ENCODE data around the gene MAP3K13.

The MAP3K13 gene

GRCh38 chr3:185430375-185430774, 67.4 kb downstream of the MAP3K13 start:
- DNase-seq (ENCODE audit: low spot score) = no peak
- no CpG with 5 or more reads among the region's 4 CpGs for WGBS, 2 donors (ENCODE audit: extremely low coverage in 2 of 2, insufficient read length in 2 of 2, insufficient replicate concordance in 1 of 2)

GRCh38 chr3:185439745-185440466, 77.0 kb downstream of the MAP3K13 start:
- Histone ChIP-seq H4K8ac (ENCODE audit: low read depth, low read length) (no peak overlapping the region), H2BK15ac (ENCODE audit: low read length) (no peak overlapping the region), H3K14ac (ENCODE audit: low read length) (no peak overlapping the region), H2BK12ac (ENCODE audit: low read length) (no peak overlapping the region), H4K91ac (ENCODE audit: low read depth, low read length, poor library complexity) (no peak overlapping the region), H2BK120ac (ENCODE audit: low read depth, low read length) (no peak overlapping the region), H3K36me3 (replicated peaks in 1 of 2; ENCODE audit: control insufficient read depth in 2 of 2, insufficient read depth in 2 of 2, low read length in 2 of 2) (peaks cover 0 to 2% of the 10 kb centered on the region in 2 donors), H3K9me3 (replicated peaks in 1 of 2; ENCODE audit: control insufficient read depth in 2 of 2, insufficient read depth in 1 of 2, low read depth in 1 of 2, low read length in 2 of 2) (no peaks in the 10 kb centered on the region), H2AFZ (ENCODE audit: low read length) (no peak overlapping the region), H3K9ac (ENCODE audit: low read depth, low read length, poor library complexity) (no peak overlapping the region), H3K27ac (replicated peaks; ENCODE audit: low read length) (no peak overlapping the region), H2AK5ac (ENCODE audit: low read depth, low read length) (no peak overlapping the region), H3K79me1 (ENCODE audit: low read depth, low read length) (no peaks in the 10 kb centered on the region), H3K23ac (ENCODE audit: low read depth, low read length, poor library complexity) (no peak overlapping the region), H3K4ac (ENCODE audit: low read length) (no peak overlapping the region), H3K18ac (ENCODE audit: low read length) (no peak overlapping the region), H3K4me1 (ENCODE audit: control insufficient read depth in 2 of 2, insufficient read depth in 1 of 2, low read depth in 1 of 2, low read length in 2 of 2) (no peaks in the 10 kb centered on the region), H2BK5ac (ENCODE audit: low read length) (no peak overlapping the region), H3K27me3 (ENCODE audit: control insufficient read depth in 3 of 3, insufficient read depth in 3 of 3, low read depth in 1 of 3, low read length in 3 of 3) (no peaks in the 10 kb centered on the region), H3K4me2 (ENCODE audit: insufficient read depth, low read length, poor library complexity, severe bottlenecking) (no peak overlapping the region), H3K4me3 (ENCODE audit: low read length in 2 of 2) (no peak overlapping the region)
- no peak for DNase-seq (ENCODE audit: low spot score)
- no CpG with 5 or more reads among the region's 7 CpGs for WGBS, 2 donors (ENCODE audit: extremely low coverage in 2 of 2, insufficient read length in 2 of 2, insufficient replicate concordance in 1 of 2)

More at GRCh38 chr3:185430375-185430774, 67.4 kb downstream of the MAP3K13 start:
- H2BK5ac ChIP-seq (ENCODE audit: low read length) = no peak overlapping the region
- no peak overlapping the region for H3K4me2 ChIP-seq (ENCODE audit: insufficient read depth, low read length, poor library complexity, severe bottlenecking)
- no peak overlapping the region for H2AFZ ChIP-seq (ENCODE audit: low read length)
- no peak overlapping the region for H3K4me3 ChIP-seq (ENCODE audit: low read length in 2 of 2)
- no peaks in the 10 kb centered on the region for H3K36me3 ChIP-seq (replicated peaks in 1 of 2; ENCODE audit: control insufficient read depth in 2 of 2, insufficient read depth in 2 of 2, low read length in 2 of 2)
- H3K27me3 ChIP-seq (ENCODE audit: control insufficient read depth in 3 of 3, insufficient read depth in 3 of 3, low read depth in 1 of 3, low read length in 3 of 3) = no peaks in the 10 kb centered on the region
- no peaks in the 10 kb centered on the region for H3K9me3 ChIP-seq (replicated peaks in 1 of 2; ENCODE audit: control insufficient read depth in 2 of 2, insufficient read depth in 1 of 2, low read depth in 1 of 2, low read length in 2 of 2)
- H4K91ac ChIP-seq (ENCODE audit: low read depth, low read length, poor library complexity) = no peak overlapping the region
- no peak overlapping the region for H3K4ac ChIP-seq (ENCODE audit: low read length)
- H3K27ac ChIP-seq (replicated peaks; ENCODE audit: low read length) = no peak overlapping the region
- no peak overlapping the region for H3K23ac ChIP-seq (ENCODE audit: low read depth, low read length, poor library complexity)
- no peak overlapping the region for H3K9ac ChIP-seq (ENCODE audit: low read depth, low read length, poor library complexity)
- H3K79me1 ChIP-seq (ENCODE audit: low read depth, low read length) = no peaks in the 10 kb centered on the region
- no peak overlapping the region for H2BK120ac ChIP-seq (ENCODE audit: low read depth, low read length)
- H3K14ac ChIP-seq (ENCODE audit: low read length) = no peak overlapping the region
- H3K18ac ChIP-seq (ENCODE audit: low read length) = no peak overlapping the region
- no peak overlapping the region for H2BK12ac ChIP-seq (ENCODE audit: low read length)
- H2BK15ac ChIP-seq (ENCODE audit: low read length) = no peak overlapping the region
- no peak overlapping the region for H2AK5ac ChIP-seq (ENCODE audit: low read depth, low read length)
- no peak overlapping the region for H4K8ac ChIP-seq (ENCODE audit: low read depth, low read length)
- H3K4me1 ChIP-seq (ENCODE audit: control insufficient read depth in 2 of 2, insufficient read depth in 1 of 2, low read depth in 1 of 2, low read length in 2 of 2) = no peaks in the 10 kb centered on the region

GRCh38 chr3:185442031-185442430, 79.1 kb downstream of the MAP3K13 start:
- H3K27me3 ChIP-seq (ENCODE audit: control insufficient read depth in 3 of 3, insufficient read depth in 3 of 3, low read depth in 1 of 3, low read length in 3 of 3) = no peaks in the 10 kb centered on the region
- no peak overlapping the region for H2BK5ac ChIP-seq (ENCODE audit: low read length)
- H3K9ac ChIP-seq (ENCODE audit: low read depth, low read length, poor library complexity) = no peak overlapping the region
- H4K91ac ChIP-seq (ENCODE audit: low read depth, low read length, poor library complexity) = no peak overlapping the region
- DNase-seq (ENCODE audit: low spot score) = no peak
- H3K27ac ChIP-seq (replicated peaks; ENCODE audit: low read length) = no peak overlapping the region
- no peak overlapping the region for H2BK12ac ChIP-seq (ENCODE audit: low read length)
- no peak overlapping the region for H2BK15ac ChIP-seq (ENCODE audit: low read length)
- no peak overlapping the region for H4K8ac ChIP-seq (ENCODE audit: low read depth, low read length)
- peaks cover 0 to 2% of the 10 kb centered on the region in 2 donors for H3K36me3 ChIP-seq (replicated peaks in 1 of 2; ENCODE audit: control insufficient read depth in 2 of 2, insufficient read depth in 2 of 2, low read length in 2 of 2)
- no peak overlapping the region for H2AFZ ChIP-seq (ENCODE audit: low read length)
- H3K18ac ChIP-seq (ENCODE audit: low read length) = no peak overlapping the region
- WGBS, 2 donors (ENCODE audit: extremely low coverage in 2 of 2, insufficient read length in 2 of 2, insufficient replicate concordance in 1 of 2) = no CpG with 5 or more reads among the region's 6 CpGs
- H3K4me1 ChIP-seq (ENCODE audit: control insufficient read depth in 2 of 2, insufficient read depth in 1 of 2, low read depth in 1 of 2, low read length in 2 of 2) = no peaks in the 10 kb centered on the region
- H3K9me3 ChIP-seq (replicated peaks in 1 of 2; ENCODE audit: control insufficient read depth in 2 of 2, insufficient read depth in 1 of 2, low read depth in 1 of 2, low read length in 2 of 2) = no peaks in the 10 kb centered on the region
- H3K14ac ChIP-seq (ENCODE audit: low read length) = no peak overlapping the region
- H2AK5ac ChIP-seq (ENCODE audit: low read depth, low read length) = no peak overlapping the region
- H3K79me1 ChIP-seq (ENCODE audit: low read depth, low read length) = no peaks in the 10 kb centered on the region
- H3K4ac ChIP-seq (ENCODE audit: low read length) = no peak overlapping the region
- H2BK120ac ChIP-seq (ENCODE audit: low read depth, low read length) = no peak overlapping the region
- H3K23ac ChIP-seq (ENCODE audit: low read depth, low read length, poor library complexity) = no peak overlapping the region
- no peak overlapping the region for H3K4me3 ChIP-seq (ENCODE audit: low read length in 2 of 2)
- no peak overlapping the region for H3K4me2 ChIP-seq (ENCODE audit: insufficient read depth, low read length, poor library complexity, severe bottlenecking)

GRCh38 chr3:185444329-185444728, 81.4 kb downstream of the MAP3K13 start:
- H3K27ac ChIP-seq (replicated peaks; ENCODE audit: low read length) = no peak overlapping the region
- H3K23ac ChIP-seq (ENCODE audit: low read depth, low read length, poor library complexity) = no peak overlapping the region
- no peak overlapping the region for H2AK5ac ChIP-seq (ENCODE audit: low read depth, low read length)
- no peak overlapping the region for H3K9ac ChIP-seq (ENCODE audit: low read depth, low read length, poor library complexity)
- H3K36me3 ChIP-seq (replicated peaks in 1 of 2; ENCODE audit: control insufficient read depth in 2 of 2, insufficient read depth in 2 of 2, low read length in 2 of 2) = no peaks in the 10 kb centered on the region
- no peaks in the 10 kb centered on the region for H3K27me3 ChIP-seq (ENCODE audit: control insufficient read depth in 3 of 3, insufficient read depth in 3 of 3, low read depth in 1 of 3, low read length in 3 of 3)
- no peaks in the 10 kb centered on the region for H3K9me3 ChIP-seq (replicated peaks in 1 of 2; ENCODE audit: control insufficient read depth in 2 of 2, insufficient read depth in 1 of 2, low read depth in 1 of 2, low read length in 2 of 2)
- no peak overlapping the region for H3K4ac ChIP-seq (ENCODE audit: low read length)
- no peak overlapping the region for H2BK5ac ChIP-seq (ENCODE audit: low read length)
- no peak overlapping the region for H4K91ac ChIP-seq (ENCODE audit: low read depth, low read length, poor library complexity)
- H3K18ac ChIP-seq (ENCODE audit: low read length) = no peak overlapping the region
- no CpG with 5 or more reads among the region's 2 CpGs for WGBS, 2 donors (ENCODE audit: extremely low coverage in 2 of 2, insufficient read length in 2 of 2, insufficient replicate concordance in 1 of 2)
- H2BK12ac ChIP-seq (ENCODE audit: low read length) = no peak overlapping the region
- H3K14ac ChIP-seq (ENCODE audit: low read length) = no peak overlapping the region
- H2BK15ac ChIP-seq (ENCODE audit: low read length) = no peak overlapping the region
- H4K8ac ChIP-seq (ENCODE audit: low read depth, low read length) = no peak overlapping the region
- no peaks in the 10 kb centered on the region for H3K4me1 ChIP-seq (ENCODE audit: control insufficient read depth in 2 of 2, insufficient read depth in 1 of 2, low read depth in 1 of 2, low read length in 2 of 2)
- no peak overlapping the region for H3K4me2 ChIP-seq (ENCODE audit: insufficient read depth, low read length, poor library complexity, severe bottlenecking)
- no peak for DNase-seq (ENCODE audit: low spot score)
- H2AFZ ChIP-seq (ENCODE audit: low read length) = no peak overlapping the region
- no peaks in the 10 kb centered on the region for H3K79me1 ChIP-seq (ENCODE audit: low read depth, low read length)
- H2BK120ac ChIP-seq (ENCODE audit: low read depth, low read length) = no peak overlapping the region
- H3K4me3 ChIP-seq (ENCODE audit: low read length in 2 of 2) = no peak overlapping the region
